ENCODE data around the gene KCNH8.

GRCh38 chr3:19396726-19397125 is 248.4 kb downstream of the KCNH8 start:
- TF ChIP-seq TOX (CRISPR knock-in tag; IDR thresholded peaks at IDR 0.05; ENCODE audit: borderline replicate concordance) = no peak
- no peak for TF ChIP-seq ZFP3 (CRISPR knock-in tag; IDR thresholded peaks at IDR 0.05)
- TF ChIP-seq, protein P1, sequence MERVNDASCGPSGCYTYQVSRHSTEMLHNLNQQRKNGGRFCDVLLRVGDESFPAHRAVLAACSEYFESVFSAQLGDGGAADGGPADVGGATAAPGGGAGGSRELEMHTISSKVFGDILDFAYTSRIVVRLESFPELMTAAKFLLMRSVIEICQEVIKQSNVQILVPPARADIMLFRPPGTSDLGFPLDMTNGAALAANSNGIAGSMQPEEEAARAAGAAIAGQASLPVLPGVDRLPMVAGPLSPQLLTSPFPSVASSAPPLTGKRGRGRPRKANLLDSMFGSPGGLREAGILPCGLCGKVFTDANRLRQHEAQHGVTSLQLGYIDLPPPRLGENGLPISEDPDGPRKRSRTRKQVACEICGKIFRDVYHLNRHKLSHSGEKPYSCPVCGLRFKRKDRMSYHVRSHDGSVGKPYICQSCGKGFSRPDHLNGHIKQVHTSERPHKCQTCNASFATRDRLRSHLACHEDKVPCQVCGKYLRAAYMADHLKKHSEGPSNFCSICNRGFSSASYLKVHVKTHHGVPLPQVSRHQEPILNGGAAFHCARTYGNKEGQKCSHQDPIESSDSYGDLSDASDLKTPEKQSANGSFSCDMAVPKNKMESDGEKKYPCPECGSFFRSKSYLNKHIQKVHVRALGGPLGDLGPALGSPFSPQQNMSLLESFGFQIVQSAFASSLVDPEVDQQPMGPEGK (CRISPR knock-in tag; IDR thresholded peaks at IDR 0.05; ENCODE audit: borderline replicate concordance) = no peak
- no peak for TF ChIP-seq CREB5 (CRISPR knock-in tag; IDR thresholded peaks at IDR 0.05; ENCODE audit: low read depth)

All from SK-N-SH treated with all-trans-retinoic acid at 6 μM for 48 hours (cell line).